Panc1 (cell line): ENCODE data around the gene MKRN2.

Source experiments
- CTCF ChIP-seq: fragments of 450-650 bp; IDR thresholded peaks from 2 replicates; pipeline ENCODE4 v1.5.1; 2017; ENCODE audit warnings: mild to moderate bottlenecking
- REST ChIP-seq, 2 experiments: IDR thresholded peaks; 2 replicates each; pipeline ENCODE4 v1.6.1; 2011 to 2012; ENCODE audit warnings: low read depth in 2 of 2, control low read depth in 1 of 2, low read length in 1 of 2, mild to moderate bottlenecking in 1 of 2, moderate library complexity in 1 of 2; ENCODE audit not compliant: insufficient read depth in 1 of 2

GRCh38 chr3:12620305-12620704 is 63.4 kb downstream of the MKRN2 start:
- TF ChIP-seq CTCF (no peak), REST (IDR thresholded peaks at IDR 0.05; ENCODE audit: insufficient read depth in 1 of 2, low read depth in 2 of 2, low read length in 1 of 2) (no peak)
